ENCODE data around the gene FUT6.
"Not testable (repeated sequence)": the region's sequence is repeated elsewhere in the genome, so short reads cannot be mapped to it uniquely, and the experiment has no call there.

DNA sequence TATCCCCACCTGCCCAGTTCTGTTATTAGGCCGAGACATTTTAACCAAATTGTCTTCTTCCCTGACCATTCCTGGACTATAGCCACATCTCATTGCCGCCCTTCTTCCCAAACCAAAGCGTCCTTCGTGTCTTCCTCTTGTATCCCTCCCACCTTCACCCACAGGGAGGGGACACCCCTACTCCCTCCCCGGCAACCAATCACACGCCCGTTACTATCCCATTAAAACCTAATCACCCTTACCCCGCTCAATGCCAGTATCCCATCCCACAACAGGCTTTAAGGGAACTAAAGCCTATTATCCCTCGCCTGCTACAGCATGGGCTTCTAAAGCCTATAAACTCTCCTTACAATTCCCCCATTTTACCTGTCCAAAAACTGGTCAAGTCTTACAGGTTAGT, 15.6 kb upstream of the FUT6 start:
- TF ChIP-seq, protein P1, sequence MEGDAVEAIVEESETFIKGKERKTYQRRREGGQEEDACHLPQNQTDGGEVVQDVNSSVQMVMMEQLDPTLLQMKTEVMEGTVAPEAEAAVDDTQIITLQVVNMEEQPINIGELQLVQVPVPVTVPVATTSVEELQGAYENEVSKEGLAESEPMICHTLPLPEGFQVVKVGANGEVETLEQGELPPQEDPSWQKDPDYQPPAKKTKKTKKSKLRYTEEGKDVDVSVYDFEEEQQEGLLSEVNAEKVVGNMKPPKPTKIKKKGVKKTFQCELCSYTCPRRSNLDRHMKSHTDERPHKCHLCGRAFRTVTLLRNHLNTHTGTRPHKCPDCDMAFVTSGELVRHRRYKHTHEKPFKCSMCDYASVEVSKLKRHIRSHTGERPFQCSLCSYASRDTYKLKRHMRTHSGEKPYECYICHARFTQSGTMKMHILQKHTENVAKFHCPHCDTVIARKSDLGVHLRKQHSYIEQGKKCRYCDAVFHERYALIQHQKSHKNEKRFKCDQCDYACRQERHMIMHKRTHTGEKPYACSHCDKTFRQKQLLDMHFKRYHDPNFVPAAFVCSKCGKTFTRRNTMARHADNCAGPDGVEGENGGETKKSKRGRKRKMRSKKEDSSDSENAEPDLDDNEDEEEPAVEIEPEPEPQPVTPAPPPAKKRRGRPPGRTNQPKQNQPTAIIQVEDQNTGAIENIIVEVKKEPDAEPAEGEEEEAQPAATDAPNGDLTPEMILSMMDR (IDR thresholded peaks at IDR 0.05; ENCODE audit: low read depth, low read length), result not testable (repeated sequence)
- not testable (repeated sequence) for TF ChIP-seq MYC (IDR thresholded peaks at IDR 0.05; ENCODE audit: low read depth, low read length)
